Stimulated activated CD8-positive, alpha-beta memory T cell treated with anti-CD3 and anti-CD28 coated beads, Interleukin-7, amount 100 ng/mL, for 1 hour (primary cell): ENCODE results near the gene EPN3.
A peak's percentile ranks its signal among the peaks of the same experiment; 100 is the strongest.

ENCODE experiments used
- DNase-seq, 2 donors: peaks; one replicate each; pipeline ENCODE4 v3.0.0-alpha.2; 2020; ENCODE audit warnings: low read depth in 2 of 2

The EPN3 gene

DNA sequence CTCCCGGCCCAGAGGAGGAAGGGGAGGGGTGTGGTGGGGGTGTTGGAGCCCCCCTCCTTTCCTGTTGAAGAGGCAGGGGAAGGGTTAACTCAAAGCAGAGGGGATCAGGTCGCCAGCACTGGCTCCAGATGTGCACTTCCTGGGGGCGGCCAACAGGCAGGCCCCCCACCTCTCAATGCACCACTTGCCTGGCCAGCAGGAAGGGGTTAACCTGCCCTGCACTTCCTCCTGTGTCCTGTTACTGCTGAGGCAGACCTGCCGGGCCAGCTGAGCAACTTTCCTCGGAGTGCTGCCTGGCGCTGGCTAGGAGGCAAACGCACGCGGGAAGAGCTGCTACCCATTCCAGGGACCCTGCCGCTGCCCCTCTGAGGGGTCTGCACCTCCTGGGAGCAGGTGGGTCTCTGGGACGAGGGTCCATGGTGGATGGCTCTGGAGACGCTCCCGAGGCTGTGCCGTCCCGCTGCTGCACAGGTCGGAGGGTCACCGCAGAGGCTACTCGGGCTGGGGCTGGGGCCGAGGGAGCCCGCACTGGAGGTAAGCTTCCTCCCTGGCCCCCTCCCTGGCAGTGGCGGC, at the start of gene EPN3:
Gene EPN3, plus strand, starts transcription at position 284 of the 573 bp plus-strand sequence. CDS start 3,822 bp downstream, outside the sequence.
- no peak for DNase-seq

DNA sequence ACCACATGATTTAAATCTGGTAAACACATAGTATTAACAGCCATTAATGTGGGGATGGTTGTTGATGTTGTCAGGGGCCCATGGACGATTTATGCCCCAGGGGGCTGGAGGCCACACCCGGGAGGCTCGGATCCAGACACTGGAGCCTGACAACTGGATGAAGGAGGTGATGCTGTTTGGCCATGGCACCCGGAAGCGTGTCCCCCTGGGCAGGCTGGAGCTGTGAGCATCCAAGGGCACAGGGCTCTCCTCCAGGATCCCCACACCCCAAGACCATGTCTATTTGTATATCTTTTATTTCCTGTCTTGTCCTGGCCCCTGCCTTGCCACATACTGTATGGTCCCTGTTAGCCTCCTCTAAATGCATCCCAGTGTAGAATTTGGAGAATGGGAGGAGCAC, 49.3 kb upstream of the EPN3 start:
- DNase-seq = no peak

DNA sequence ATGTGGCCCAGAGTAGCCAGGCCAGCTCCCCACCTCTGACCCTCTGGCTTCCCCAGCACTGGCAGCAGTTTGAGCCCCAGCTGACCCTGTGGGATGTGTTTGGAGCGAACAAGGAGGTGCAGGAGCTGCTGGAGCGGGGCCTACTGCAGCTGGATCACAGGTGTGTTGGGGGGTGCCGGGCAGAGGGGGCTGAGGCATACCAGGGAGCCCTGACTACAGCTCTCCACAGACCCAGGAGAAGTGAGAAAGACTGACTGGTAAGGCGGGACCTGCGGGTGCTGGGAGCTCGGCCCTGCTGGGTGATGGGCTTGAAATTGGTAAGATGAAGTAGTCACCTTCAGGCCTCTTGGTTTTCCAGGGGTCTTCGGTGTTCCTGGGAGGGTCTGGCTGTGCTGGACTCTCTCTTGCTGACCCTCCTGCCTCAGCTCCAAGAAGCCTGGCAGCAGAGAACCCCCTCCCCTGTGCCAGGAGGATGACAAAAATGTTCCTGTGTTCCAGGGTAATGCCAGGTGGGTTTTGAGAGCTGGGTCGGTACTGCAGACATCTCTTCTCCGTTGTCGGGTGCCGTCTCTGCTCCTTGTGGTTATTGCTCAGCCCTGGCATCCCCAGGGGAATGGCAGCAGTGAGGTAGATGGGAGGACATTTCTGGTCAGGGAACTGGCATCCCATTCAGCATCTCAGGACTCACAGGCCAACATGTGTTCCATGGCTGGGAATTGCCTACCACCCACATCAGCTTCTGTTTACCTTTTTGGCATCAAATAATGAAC, 48.0 kb upstream of the EPN3 start:
- DNase-seq = no peak

- DNase-seq = no peak
Observed at GRCh38 chr17:50487213-50488096, 45.1 kb upstream of the EPN3 start.

GRCh38 chr17:50488880-50489279, 43.7 kb upstream of the EPN3 start:
- DNase-seq = no peak

- no peak for DNase-seq
Observed at GRCh38 chr17:50491505-50491904, 41.0 kb upstream of the EPN3 start.

DNA sequence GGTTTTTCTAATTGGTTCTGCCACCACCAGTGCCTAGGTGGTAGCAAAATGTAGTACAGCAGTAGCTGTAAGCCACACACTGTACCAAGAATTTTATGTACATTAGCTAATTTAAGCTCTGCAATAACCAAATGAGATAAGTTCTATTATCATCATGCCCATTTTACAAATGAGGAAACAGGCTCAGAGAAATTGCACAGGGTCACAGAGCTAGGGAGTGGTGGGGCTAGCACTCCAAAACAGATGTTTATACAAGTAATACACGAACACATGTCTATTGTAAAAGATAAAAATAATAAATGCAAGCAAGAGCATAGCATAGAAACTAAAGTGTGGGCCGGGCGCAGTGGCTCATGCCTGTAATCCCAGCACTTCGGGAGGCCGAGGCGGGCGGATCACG, 40.3 kb upstream of the EPN3 start:
- DNase-seq = no peak

GRCh38 chr17:50493744-50494143, 38.8 kb upstream of the EPN3 start:
- DNase-seq = no peak

GRCh38 chr17:50495217-50495823, 37.2 kb upstream of the EPN3 start:
- DNase-seq = no peak

DNA sequence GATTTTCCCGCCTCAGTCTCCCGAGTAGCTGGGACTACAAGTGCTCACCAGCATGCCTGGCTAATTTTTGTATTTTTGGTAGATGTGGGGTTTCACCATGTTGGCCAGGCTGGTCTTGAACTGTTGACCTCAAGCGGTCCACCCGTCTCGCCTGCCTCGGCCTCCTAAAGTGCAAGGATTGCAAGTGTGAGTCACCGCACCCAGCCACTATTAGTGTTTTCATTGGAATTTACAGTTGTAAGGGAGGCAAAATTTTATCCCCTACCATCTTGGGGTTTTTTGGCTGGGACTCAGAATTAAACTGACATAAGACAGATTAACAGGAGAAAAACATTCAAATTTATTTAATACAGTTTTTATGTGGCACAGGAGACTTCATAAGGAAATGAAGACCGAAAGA, 36.6 kb upstream of the EPN3 start:
- DNase-seq = no peak

DNA sequence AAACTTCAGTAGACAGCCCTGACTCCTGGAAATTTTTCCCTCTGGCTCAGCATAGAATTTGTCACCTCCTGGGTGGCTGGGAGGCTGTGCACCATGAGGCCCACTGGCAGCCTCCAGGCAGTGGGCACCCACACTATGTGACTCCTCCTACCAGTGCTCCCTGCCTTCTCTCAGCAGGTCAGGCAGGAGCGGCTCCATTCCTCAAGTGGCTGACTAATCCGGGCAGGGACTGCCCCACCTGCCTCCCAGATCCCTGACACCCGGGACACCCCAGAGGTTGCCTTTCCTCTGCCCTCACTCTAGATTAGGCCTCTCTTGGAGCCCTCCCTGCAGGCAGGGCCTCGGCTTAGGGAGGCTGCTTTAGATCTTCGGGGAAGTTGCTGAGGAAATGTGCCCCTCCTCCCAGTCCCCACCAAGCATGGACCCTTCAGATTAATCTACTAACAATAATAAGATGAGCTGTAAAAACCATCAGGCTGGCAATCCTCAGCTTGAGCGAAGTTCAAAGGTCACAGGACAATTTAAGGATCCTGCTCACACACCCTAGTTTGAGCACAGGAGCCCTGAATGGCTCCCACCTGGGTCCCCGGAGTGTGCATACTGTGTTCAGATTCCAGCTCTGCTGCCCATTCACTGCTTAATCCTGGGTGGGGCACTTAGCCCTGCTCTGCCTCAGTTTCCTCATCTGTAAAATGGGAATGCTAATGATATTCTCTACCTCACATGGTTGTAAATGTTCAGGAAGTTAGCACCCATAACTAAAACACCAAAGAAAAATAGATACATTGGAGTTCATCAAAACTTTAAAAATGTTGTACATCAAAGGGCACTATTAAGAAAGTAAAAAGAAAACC, 34.3 kb upstream of the EPN3 start:
- DNase-seq = no peak

- no peak for DNase-seq
Observed at GRCh38 chr17:50499270-50499669, 33.3 kb upstream of the EPN3 start.

DNA sequence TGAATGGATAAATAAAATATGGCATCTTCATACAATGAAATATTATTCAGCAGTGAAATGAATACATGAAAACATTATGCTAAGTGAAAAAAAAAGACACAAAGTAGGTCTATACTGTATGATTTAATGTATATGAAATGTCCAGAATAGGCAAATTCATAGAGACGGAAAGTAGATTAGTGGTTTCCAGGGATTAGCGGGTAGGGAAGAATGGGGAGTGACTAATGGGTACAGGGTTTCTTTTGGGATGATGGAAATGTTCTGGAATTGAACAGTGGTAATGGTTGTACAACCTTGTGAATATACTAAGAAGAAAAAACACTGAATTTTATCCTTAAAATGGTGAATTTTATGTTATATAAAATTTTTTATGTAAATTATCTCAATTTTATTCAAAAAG, 32.8 kb upstream of the EPN3 start:
- no peak for DNase-seq

- no peak for DNase-seq
Observed at GRCh38 chr17:50501054-50501453, 31.5 kb upstream of the EPN3 start.

GRCh38 chr17:50502301-50502990, 30.1 kb upstream of the EPN3 start:
- no peak for DNase-seq

- no peak for DNase-seq
Observed at GRCh38 chr17:50505591-50506130, 26.9 kb upstream of the EPN3 start.

GRCh38 chr17:50506298-50506697, 26.2 kb upstream of the EPN3 start:
- DNase-seq = no peak

DNA sequence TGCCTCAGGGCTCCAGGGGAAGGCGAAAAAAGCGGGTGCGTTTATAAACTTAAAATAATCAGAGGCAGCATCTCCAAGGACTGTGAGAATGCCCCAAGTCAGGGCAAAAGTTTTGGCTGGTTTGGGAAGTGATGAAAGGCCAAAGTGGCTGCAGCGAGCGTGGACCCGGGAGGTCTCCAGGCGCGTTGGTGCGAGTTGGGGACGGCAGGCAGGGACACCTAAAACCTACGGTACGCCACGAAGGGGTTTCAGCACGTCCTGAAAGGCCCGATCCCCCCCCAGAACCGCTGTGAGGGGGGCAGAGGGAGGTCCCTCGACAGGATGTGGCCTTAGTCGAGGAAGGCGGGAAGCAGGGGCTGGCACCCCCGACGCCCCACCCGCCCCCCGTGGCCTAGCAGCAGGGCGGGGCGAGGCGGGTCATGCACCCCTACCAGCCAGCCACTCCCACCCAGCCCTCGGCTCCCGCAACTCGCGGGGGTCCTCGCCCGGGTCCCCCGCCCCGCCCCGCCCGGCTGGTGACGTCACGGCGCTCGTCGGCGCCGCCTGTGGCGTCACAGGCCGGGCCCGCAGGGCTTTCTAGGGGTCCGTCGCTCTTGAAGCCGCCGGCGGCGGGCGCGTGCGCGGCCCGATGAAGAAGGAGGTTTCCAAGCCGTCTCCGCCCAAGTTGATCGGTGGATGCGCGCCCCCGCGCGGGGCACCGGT, 24.5 kb upstream of the EPN3 start, which contains the start of gene MYCBPAP:
Gene MYCBPAP, plus strand, starts transcription at position 569 of the 702 bp plus-strand sequence. CDS start 236 bp downstream, outside the sequence.
- peak; percentile 27 to 59 for DNase-seq
